PC-3 (cell line): ENCODE data around the gene ZFAND4. TPM values are rescaled to one million over a fixed set of nuclear protein-coding genes. Genes with fewer than 3 reads are reported as not detected.
"Not testable (repeated sequence)": the region's sequence is repeated elsewhere in the genome, so short reads cannot be mapped to it uniquely, and the experiment has no call there.

Source experiments
- ATAC-seq: fragments of 200-7000 bp; cut with Tn5 transposase; 2 replicates; pipeline ENCODE4 v1.9.1; 2020; ENCODE audit warnings: mild to moderate bottlenecking, moderate library complexity
- BruUV-seq: library from RNA; stranded (reverse); fragments of 400-500 nt; replicated peaks from 2 replicates; lab custom pipeline; 2021; lab: Mats Ljungman, UMichigan
- CTCF ChIA-PET: fragments of 300-600 bp; sonication (Branson Sonifier 250); formaldehyde crosslinking; loops from one replicate; lab custom pipeline; 2022; ENCODE audit warnings: antibody characterized with exemption; lab: Charles Lee
- POLR2A ChIA-PET: fragments of 300-600 bp; sonication (Branson Sonifier 250); formaldehyde crosslinking; loops from one replicate; lab custom pipeline; 2022; ENCODE audit warnings: antibody characterized with exemption; ENCODE audit not compliant: unreplicated experiment; lab: Charles Lee
- DNase-seq: peaks from one replicate; pipeline ENCODE4 v3.0.0-alpha.2; 2015
- H2AFZ ChIP-seq: fragments of 300-600 bp; sonication (generic); 2 replicates; pipeline ENCODE4 v1.6.0; 2016; ENCODE audit warnings: antibody characterized with exemption, low read length
- H3F3A ChIP-seq: fragments of 300-600 bp; sonication (generic); one replicate; pipeline ENCODE4 v1.6.0; 2017; ENCODE audit warnings: antibody characterized with exemption, low read length, control low read depth, mild to moderate bottlenecking; ENCODE audit not compliant: unreplicated experiment
- H3K27ac ChIP-seq: fragments of 300-600 bp; sonication (generic); 2 replicates; pipeline ENCODE4 v1.5.1; 2016; ENCODE audit warnings: mild to moderate bottlenecking, low read length
- H3K27me3 ChIP-seq: fragments of 300-600 bp; sonication (generic); 2 replicates; pipeline ENCODE4 v1.6.1; 2016; ENCODE audit warnings: low read length, mixed read lengths
- H3K36me3 ChIP-seq: fragments of 300-600 bp; sonication (generic); 2 replicates; pipeline ENCODE4 v1.6.1; 2016; ENCODE audit warnings: low read depth, mixed run types, low read length, mixed read lengths
- H3K4me1 ChIP-seq: fragments of 300-600 bp; sonication (generic); 2 replicates; pipeline ENCODE4 v1.5.1; 2016; ENCODE audit warnings: low read length; ENCODE audit not compliant: insufficient read depth
- H3K4me2 ChIP-seq: fragments of 300-600 bp; sonication (generic); 2 replicates; pipeline ENCODE4 v1.6.0; 2016; ENCODE audit warnings: low read length
- H3K4me3 ChIP-seq: fragments of 300-600 bp; sonication (generic); 2 replicates; pipeline ENCODE4 v1.5.1; 2016; ENCODE audit warnings: mild to moderate bottlenecking, low read length, mixed read lengths
- H3K79me2 ChIP-seq: fragments of 300-600 bp; sonication (generic); 2 replicates; pipeline ENCODE4 v1.6.1; 2017; ENCODE audit warnings: low read length, mixed read lengths
- H3K9ac ChIP-seq: fragments of 300-600 bp; sonication (generic); 2 replicates; pipeline ENCODE4 v1.6.0; 2016; ENCODE audit warnings: mild to moderate bottlenecking, low read length
- H3K9me2 ChIP-seq: fragments of 300-600 bp; sonication (generic); replicated peaks from 2 replicates; pipeline ENCODE4 v1.6.1; 2016; ENCODE audit warnings: mixed run types, low read length, mixed read lengths
- H3K9me3 ChIP-seq: fragments of 300-600 bp; sonication (generic); 2 replicates; pipeline ENCODE4 v1.6.1; 2016; ENCODE audit warnings: low read length, mixed read lengths
- H4K20me1 ChIP-seq: fragments of 300-600 bp; sonication (generic); 2 replicates; pipeline ENCODE4 v1.6.1; 2016; ENCODE audit warnings: low read length, mixed read lengths
- CTCF ChIP-seq: fragments of 300-600 bp; sonication (generic); conservative IDR thresholded peaks from 2 replicates; pipeline ENCODE4 v1.5.1; 2017; ENCODE audit warnings: antibody characterized with exemption, low read depth, mild to moderate bottlenecking, low read length
- EZH2 ChIP-seq: fragments of 300-600 bp; sonication (generic); IDR thresholded peaks from one replicate; pipeline ENCODE4 v1.6.1; 2017; ENCODE audit warnings: antibody characterized with exemption, mild to moderate bottlenecking, low read length; ENCODE audit not compliant: unreplicated experiment
- EZH2phosphoT487 ChIP-seq: fragments of 300-600 bp; sonication (generic); IDR thresholded peaks from 2 replicates; pipeline ENCODE4 v1.6.1; 2018; ENCODE audit warnings: mild to moderate bottlenecking, antibody characterized with exemption, low read length, borderline replicate concordance
- intact Hi-C: fragments of 100-400 bp; cut with micrococcal nuclease; formaldehyde crosslinking; loops from 2 replicates; pipeline ENCODE4 v1.9.0; 2023
- total RNA-seq: library from RNA; depleted of rRNA; stranded (reverse); fragments of >200 nt; gene quantifications from 2 replicates; pipeline ENCODE4 v1.2.3, GENCODE V29; 2014

The ZFAND4 gene
- total RNA-seq, 1 experiment from 2014 or later: 8.7 TPM

DNA sequence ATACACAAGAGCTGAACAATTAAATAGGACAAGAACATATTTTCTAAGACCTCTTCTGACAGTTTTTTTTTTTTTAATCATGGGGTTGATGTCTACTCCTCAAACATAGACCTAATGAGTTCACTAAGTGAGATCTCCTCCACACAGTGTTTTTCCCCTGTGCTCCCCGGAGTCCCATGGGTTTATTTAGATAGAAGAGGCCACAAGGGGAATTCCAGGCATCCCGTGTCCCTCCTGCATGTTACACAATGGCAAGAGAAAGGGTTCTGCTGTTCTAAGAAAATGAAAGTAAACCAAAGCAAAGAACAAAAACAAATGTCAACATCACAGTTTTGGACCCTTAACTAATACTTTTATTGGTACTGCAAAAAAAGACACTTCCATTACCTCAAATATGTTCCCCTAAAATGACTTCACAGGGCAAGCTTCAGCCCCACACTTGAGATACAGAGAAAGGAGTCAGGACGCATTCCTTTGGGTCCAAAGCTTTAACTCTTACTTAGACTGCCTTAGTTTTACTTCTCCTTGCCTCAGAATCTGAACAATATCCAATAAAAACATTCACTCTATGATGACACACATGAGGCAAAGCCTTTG, 37.7 kb upstream of the ZFAND4 start:
- BruUV-seq, POLR2A ChIA-PET, H3K9me2 ChIP-seq, H4K20me1 ChIP-seq, H3K36me3 ChIP-seq, ATAC-seq, H3F3A ChIP-seq, CTCF ChIA-PET, H3K79me2 ChIP-seq, H3K9me3 ChIP-seq, H2AFZ ChIP-seq, H3K4me2 ChIP-seq, H3K4me1 ChIP-seq, H3K4me3 ChIP-seq, H3K27me3 ChIP-seq, intact Hi-C loops, H3K9ac ChIP-seq, H3K27ac ChIP-seq, DNase-seq: not testable (repeated sequence)

GRCh38 chr10:45678467-45678866, 5.9 kb upstream of the ZFAND4 start:
- H3K27ac ChIP-seq, H2AFZ ChIP-seq, H4K20me1 ChIP-seq, POLR2A ChIA-PET, ATAC-seq, H3K4me2 ChIP-seq, DNase-seq, H3F3A ChIP-seq, H3K27me3 ChIP-seq, BruUV-seq, H3K9ac ChIP-seq, H3K36me3 ChIP-seq, H3K79me2 ChIP-seq, H3K4me1 ChIP-seq, H3K4me3 ChIP-seq, H3K9me2 ChIP-seq, CTCF ChIA-PET, H3K9me3 ChIP-seq: not testable (repeated sequence)
- intact Hi-C loops: loop anchor here (10.0 kb wide), 3 partner anchors 214 to 674 kb away; partner anchors contain the start of gene ZNF22

DNA sequence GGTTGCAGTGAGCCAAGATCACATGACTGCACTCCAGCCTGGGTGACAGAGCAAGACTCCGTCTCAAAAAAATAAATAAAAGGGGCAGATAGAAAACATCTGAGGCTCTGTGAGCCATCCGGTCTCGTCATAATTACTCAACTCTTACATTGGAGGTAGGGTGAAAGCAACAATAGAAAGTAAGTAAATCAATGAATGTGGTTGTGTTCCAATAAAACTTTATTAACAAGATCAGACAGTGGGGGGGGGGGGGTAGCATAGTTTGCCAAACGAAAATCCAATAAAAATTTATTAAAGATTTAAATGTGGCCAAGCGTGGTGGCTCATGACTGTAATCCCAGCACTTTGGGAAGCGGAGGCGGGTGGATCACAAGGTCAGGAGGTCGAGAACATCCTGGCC, 2.8 kb upstream of the ZFAND4 start:
- TF ChIP-seq CTCF (no peak), EZH2phosphoT487 (no peak), EZH2 (no peak)
- H3K4me1 ChIP-seq: peaks cover 4% of the 10 kb centered on the region
- no peak overlapping the region for H3K9ac ChIP-seq
- no peaks in the 10 kb centered on the region for H3K36me3 ChIP-seq
- H3K9me3 ChIP-seq: no peaks in the 10 kb centered on the region
- no peaks in the 10 kb centered on the region for H3K27me3 ChIP-seq
- ATAC-seq (no peak), DNase-seq (no peak)
- H2AFZ ChIP-seq: no peak overlapping the region
- no peak overlapping the region for H3K4me3 ChIP-seq
- no peaks in the 10 kb centered on the region for H3K9me2 ChIP-seq
- no peak overlapping the region for H3K4me2 ChIP-seq
- CTCF ChIA-PET: no interaction called here
- peaks cover 10% of the 10 kb centered on the region; the same call in 1 of the 2 replicates for H3K79me2 ChIP-seq
- no TSS peak for BruUV-seq
- intact Hi-C loops: loop anchor here (10.0 kb wide), 3 partner anchors 211 to 671 kb away; partner anchors contain the start of gene ZNF22
- POLR2A ChIA-PET: no interaction called here
- H3K27ac ChIP-seq: no peak overlapping the region
- H3F3A ChIP-seq: no peaks in the 10 kb centered on the region
- no peaks in the 10 kb centered on the region for H4K20me1 ChIP-seq
